H9 (cell line): Measurements from ENCODE around the gene SLC23A3. TPM values are rescaled to one million over a fixed set of nuclear protein-coding genes. Genes with fewer than 3 reads are reported as not detected.
A peak's percentile ranks its signal among the peaks of the same experiment; 100 is the strongest.

Experiments used
- DNase-seq: peaks from one replicate; pipeline ENCODE4 v3.0.0-alpha.2; 2017
- H2AFZ ChIP-seq: one replicate; pipeline ENCODE4 v1.6.1; 2013; ENCODE audit warnings: mild to moderate bottlenecking, low read length, control low read depth, moderate library complexity
- H2AK5ac ChIP-seq: 2 replicates; pipeline ENCODE4 v1.6.1; 2013; ENCODE audit warnings: low read length, control low read depth, mixed read lengths; ENCODE audit not compliant: insufficient read length
- H2BK120ac ChIP-seq: one replicate; pipeline ENCODE4 v1.6.1; 2013; ENCODE audit warnings: low read depth, mild to moderate bottlenecking, low read length, control low read depth, inconsistent platforms; ENCODE audit not compliant: poor library complexity, severe bottlenecking
- H2BK12ac ChIP-seq: 2 replicates; pipeline ENCODE4 v1.6.1; 2013; ENCODE audit warnings: low read length, control low read depth, mixed read lengths, low read depth; ENCODE audit not compliant: insufficient read length
- H2BK15ac ChIP-seq: 2 replicates; pipeline ENCODE4 v1.6.1; 2013; ENCODE audit warnings: low read depth, low read length, control low read depth
- H2BK20ac ChIP-seq: one replicate; pipeline ENCODE4 v1.6.1; 2013; ENCODE audit warnings: low read depth, mild to moderate bottlenecking, low read length, control low read depth, inconsistent platforms; ENCODE audit not compliant: poor library complexity, severe bottlenecking
- H2BK5ac ChIP-seq: 2 replicates; pipeline ENCODE4 v1.6.1; 2013; ENCODE audit warnings: low read length, control low read depth, mixed read lengths; ENCODE audit not compliant: insufficient read length
- H3K14ac ChIP-seq: 2 replicates; pipeline ENCODE4 v1.6.1; 2013; ENCODE audit warnings: low read length, control low read depth; ENCODE audit not compliant: insufficient read depth
- H3K18ac ChIP-seq: 2 replicates; pipeline ENCODE4 v1.6.1; 2013; ENCODE audit warnings: low read depth, mild to moderate bottlenecking, mixed read lengths, low read length, control low read depth; ENCODE audit not compliant: insufficient read length
- H3K23ac ChIP-seq: 2 replicates; pipeline ENCODE4 v1.6.1; 2013; ENCODE audit warnings: low read length, control low read depth, mixed read lengths, low read depth; ENCODE audit not compliant: insufficient read length
- H3K23me2 ChIP-seq: 2 replicates; pipeline ENCODE4 v1.6.1; 2013; ENCODE audit warnings: low read depth, mild to moderate bottlenecking, mixed read lengths, low read length, control low read depth; ENCODE audit not compliant: insufficient read length, poor library complexity, severe bottlenecking
- H3K27ac ChIP-seq: 2 replicates; pipeline ENCODE4 v1.5.1; 2013; ENCODE audit warnings: low read length, control low read depth, mixed read lengths, low read depth; ENCODE audit not compliant: insufficient read length
- H3K27me3 ChIP-seq: 2 replicates; pipeline ENCODE4 v1.6.1; 2013; ENCODE audit warnings: low read length, control low read depth, inconsistent platforms; ENCODE audit not compliant: insufficient read depth
- H3K4ac ChIP-seq: 2 replicates; pipeline ENCODE4 v1.6.1; 2013; ENCODE audit warnings: low read depth, mild to moderate bottlenecking, control low read depth, inconsistent platforms, low read length, moderate library complexity
- H3K4me1 ChIP-seq: 2 replicates; pipeline ENCODE4 v1.6.1; 2013; ENCODE audit warnings: low read length, control low read depth, inconsistent platforms; ENCODE audit not compliant: insufficient read depth
- H3K4me2 ChIP-seq: 2 replicates; pipeline ENCODE4 v1.6.1; 2013; ENCODE audit warnings: low read length, control low read depth, mixed read lengths; ENCODE audit not compliant: insufficient read length, insufficient read depth
- H3K56ac ChIP-seq: 2 replicates; pipeline ENCODE4 v1.6.1; 2013; ENCODE audit warnings: low read depth, mild to moderate bottlenecking, mixed read lengths, low read length, control low read depth; ENCODE audit not compliant: insufficient read length
- H3K79me1 ChIP-seq: 2 replicates; pipeline ENCODE4 v1.6.1; 2013; ENCODE audit warnings: low read depth, mild to moderate bottlenecking, moderate library complexity, low read length, control low read depth, inconsistent platforms; ENCODE audit not compliant: insufficient read depth, poor library complexity, severe bottlenecking
- H3K79me2 ChIP-seq: 2 replicates; pipeline ENCODE4 v1.6.1; 2013; ENCODE audit warnings: low read length, control low read depth, inconsistent platforms; ENCODE audit not compliant: insufficient read depth
- H3K9ac ChIP-seq: 2 replicates; pipeline ENCODE4 v1.6.1; 2013; ENCODE audit warnings: low read length, control low read depth, mixed read lengths; ENCODE audit not compliant: insufficient read length; ENCODE audit errors: extremely low read depth
- H3K9me3 ChIP-seq: one replicate; pipeline ENCODE4 v1.6.1; 2013; ENCODE audit warnings: low read depth, low read length, inconsistent platforms; ENCODE audit not compliant: control insufficient read depth
- H3T11ph ChIP-seq: one replicate; pipeline ENCODE4 v1.6.1; 2013; ENCODE audit warnings: mild to moderate bottlenecking, low read length, control low read depth, inconsistent platforms
- H4K20me1 ChIP-seq: one replicate; pipeline ENCODE4 v1.6.1; 2013; ENCODE audit not compliant: control insufficient read depth, insufficient read length, insufficient read depth
- H4K5ac ChIP-seq: 2 replicates; pipeline ENCODE4 v1.6.1; 2013; ENCODE audit warnings: low read depth, mild to moderate bottlenecking, mixed read lengths, low read length, control low read depth; ENCODE audit not compliant: insufficient read length
- H4K8ac ChIP-seq: replicated peaks from 2 replicates; pipeline ENCODE4 v1.6.1; 2013; ENCODE audit warnings: low read length, control low read depth, mixed read lengths, low read depth; ENCODE audit not compliant: insufficient read length
- H4K91ac ChIP-seq: 2 replicates; pipeline ENCODE4 v1.6.1; 2013; ENCODE audit warnings: low read depth, mild to moderate bottlenecking, moderate library complexity, mixed read lengths, low read length, control low read depth; ENCODE audit not compliant: insufficient read length
- H3K27ac Mint-ChIP-seq, 3 experiments: 2 replicates in 2 of 3; 3 replicates in 1 of 3; pipeline ENCODE4 v1.8.0; 2020 to 2021; ENCODE audit warnings: mixed read lengths in 3 of 3, mild to moderate bottlenecking in 1 of 3, moderate library complexity in 1 of 3
- H3K27me3 Mint-ChIP-seq: 2 replicates; pipeline ENCODE4 v1.8.0; 2021; ENCODE audit warnings: low read depth, mild to moderate bottlenecking, moderate library complexity, mixed read lengths
- H3K36me3 Mint-ChIP-seq, 3 experiments: 2 replicates in 2 of 3; 3 replicates in 1 of 3; pipeline ENCODE4 v1.8.0; 2020 to 2021; ENCODE audit warnings: low read depth in 3 of 3, mixed read lengths in 3 of 3; ENCODE audit not compliant: insufficient read depth in 1 of 3
- H3K4me1 Mint-ChIP-seq, 2 experiments: 2 replicates each; pipeline ENCODE4 v1.8.0; 2020; ENCODE audit warnings: mixed read lengths in 2 of 2
- H3K4me3 Mint-ChIP-seq, 2 experiments: 2 replicates in 1 of 2; 3 replicates in 1 of 2; pipeline ENCODE4 v1.8.0; 2020 to 2021; ENCODE audit warnings: mild to moderate bottlenecking in 2 of 2, mixed read lengths in 2 of 2, moderate library complexity in 1 of 2
- H3K9me3 Mint-ChIP-seq, 2 experiments: 2 replicates in 1 of 2; 3 replicates in 1 of 2; pipeline ENCODE4 v1.8.0; 2020; ENCODE audit warnings: mild to moderate bottlenecking in 2 of 2, mixed read lengths in 2 of 2, moderate library complexity in 1 of 2
- WGBS: extraction: QIAGEN DNeasy Blood & Tissue Kit; methylation state at CpG from one replicate; pipeline ENCODE4 v1.1.7; 2013; ENCODE audit warnings: missing lambda C conversion rate, low lambda C conversion rate, mixed read lengths; ENCODE audit not compliant: insufficient read length; ENCODE audit errors: extremely low coverage; 5-methylcytosine and 5-hydroxymethylcytosine counted together
- total RNA-seq: library from RNA; stranded (reverse); gene quantifications from 2 replicates; pipeline ENCODE4 v1.2.1, GENCODE V29; 2021
- TF ChIP-seq, protein P1 (sequence below): fragments of 200-600 bp; sonication (generic); conservative IDR thresholded peaks from 3 replicates; pipeline ENCODE4 v1.8.0; 2021; ENCODE audit warnings: antibody characterized with exemption, mild to moderate bottlenecking

The SLC23A3 gene
- total RNA-seq, 1 experiment from 2014 or later: 1.2 TPM

- Histone ChIP-seq H2AFZ (no peak overlapping the region), H3K4me2 (no peak overlapping the region), H4K91ac (no peak overlapping the region), H3T11ph (no peak overlapping the region), H2BK120ac (no peak overlapping the region), H4K5ac (no peak overlapping the region), H3K9ac (peak overlapping the region; percentile 4), H3K27ac (no peak overlapping the region), H3K79me1 (no peaks in the 10 kb centered on the region), H2BK12ac (no peak overlapping the region), H2BK20ac (no peak overlapping the region), H2AK5ac (no peak overlapping the region), H3K4me1 (no peaks in the 10 kb centered on the region), H3K27me3 (no peaks in the 10 kb centered on the region), H3K18ac (no peak overlapping the region), H3K23me2 (no peaks in the 10 kb centered on the region), H3K14ac (no peak overlapping the region), H2BK15ac (no peak overlapping the region), H4K20me1 (no peaks in the 10 kb centered on the region), H3K23ac (no peak overlapping the region), H4K8ac (no peak overlapping the region), H2BK5ac (no peak overlapping the region), H3K79me2 (no peaks in the 10 kb centered on the region), H3K4ac (no peak overlapping the region), H3K56ac (no peak overlapping the region), H3K9me3 (no peaks in the 10 kb centered on the region)
- WGBS: no CpG with 5 or more reads among the region's 7 CpGs
- Mint-ChIP-seq H3K4me1 (no peaks in the 10 kb centered on the region), H3K27ac (no peak overlapping the region; a peak in 1 of 7 replicates), H3K27me3 (no peaks in the 10 kb centered on the region), H3K4me3 (no peak overlapping the region), H3K9me3 (no peaks in the 10 kb centered on the region; a peak in 1 of 5 replicates), H3K36me3 (peaks cover 4 to 20% (median 14%) of the 10 kb centered on the region in 3 experiments)
- DNase-seq: no peak
- TF ChIP-seq, protein P1, sequence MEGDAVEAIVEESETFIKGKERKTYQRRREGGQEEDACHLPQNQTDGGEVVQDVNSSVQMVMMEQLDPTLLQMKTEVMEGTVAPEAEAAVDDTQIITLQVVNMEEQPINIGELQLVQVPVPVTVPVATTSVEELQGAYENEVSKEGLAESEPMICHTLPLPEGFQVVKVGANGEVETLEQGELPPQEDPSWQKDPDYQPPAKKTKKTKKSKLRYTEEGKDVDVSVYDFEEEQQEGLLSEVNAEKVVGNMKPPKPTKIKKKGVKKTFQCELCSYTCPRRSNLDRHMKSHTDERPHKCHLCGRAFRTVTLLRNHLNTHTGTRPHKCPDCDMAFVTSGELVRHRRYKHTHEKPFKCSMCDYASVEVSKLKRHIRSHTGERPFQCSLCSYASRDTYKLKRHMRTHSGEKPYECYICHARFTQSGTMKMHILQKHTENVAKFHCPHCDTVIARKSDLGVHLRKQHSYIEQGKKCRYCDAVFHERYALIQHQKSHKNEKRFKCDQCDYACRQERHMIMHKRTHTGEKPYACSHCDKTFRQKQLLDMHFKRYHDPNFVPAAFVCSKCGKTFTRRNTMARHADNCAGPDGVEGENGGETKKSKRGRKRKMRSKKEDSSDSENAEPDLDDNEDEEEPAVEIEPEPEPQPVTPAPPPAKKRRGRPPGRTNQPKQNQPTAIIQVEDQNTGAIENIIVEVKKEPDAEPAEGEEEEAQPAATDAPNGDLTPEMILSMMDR: no peak
Observed at GRCh38 chr2:219186754-219187456, 17.1 kb upstream of the SLC23A3 start.
